Activated T-cell treated with anti-CD3 and anti-CD28 coated beads, Interleukin-2, amount 50 U/mL, for 1 hour (primary cell): ENCODE results near the gene PDE8B.

Experiments used
- DNase-seq: peaks from one replicate; pipeline ENCODE4 v3.0.0-alpha.2; 2020

PDE8B gene

DNA sequence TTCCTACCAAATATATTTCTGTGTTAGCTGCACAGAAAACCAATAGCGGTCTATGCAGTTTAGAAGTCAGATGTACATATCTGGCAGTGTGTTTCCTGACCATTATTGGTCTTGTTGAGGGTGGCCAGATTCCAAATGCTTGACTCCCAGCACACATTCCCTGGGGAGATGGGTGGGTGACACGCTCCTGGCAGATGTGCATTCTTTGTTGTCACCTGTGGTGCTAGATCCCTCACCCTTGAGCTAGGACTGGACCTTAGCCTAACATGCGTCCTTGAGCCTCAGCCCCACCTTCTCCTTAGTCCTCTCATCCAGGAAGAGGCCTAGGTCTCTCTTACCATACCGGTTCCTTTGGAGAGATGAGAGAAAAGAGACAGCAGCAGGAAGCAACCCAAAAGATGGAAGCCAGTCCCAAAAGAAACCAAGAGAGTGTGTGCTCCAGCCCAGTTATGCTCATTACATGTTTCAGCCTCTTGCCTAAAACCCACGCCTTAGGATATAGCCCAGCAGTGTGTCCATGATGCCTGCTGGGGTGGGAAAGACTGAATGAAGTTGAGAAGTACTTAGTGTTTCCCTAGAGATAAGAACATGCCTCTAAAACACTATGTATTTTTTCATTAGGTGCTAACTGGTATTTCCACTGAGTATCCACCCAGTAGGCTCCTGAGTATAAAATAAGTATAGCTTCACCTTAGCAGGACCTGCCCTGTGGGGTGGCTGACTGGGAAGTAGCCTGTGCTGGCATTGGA, 116.7 kb downstream of the PDE8B start:
- DNase-seq, result no peak

DNA sequence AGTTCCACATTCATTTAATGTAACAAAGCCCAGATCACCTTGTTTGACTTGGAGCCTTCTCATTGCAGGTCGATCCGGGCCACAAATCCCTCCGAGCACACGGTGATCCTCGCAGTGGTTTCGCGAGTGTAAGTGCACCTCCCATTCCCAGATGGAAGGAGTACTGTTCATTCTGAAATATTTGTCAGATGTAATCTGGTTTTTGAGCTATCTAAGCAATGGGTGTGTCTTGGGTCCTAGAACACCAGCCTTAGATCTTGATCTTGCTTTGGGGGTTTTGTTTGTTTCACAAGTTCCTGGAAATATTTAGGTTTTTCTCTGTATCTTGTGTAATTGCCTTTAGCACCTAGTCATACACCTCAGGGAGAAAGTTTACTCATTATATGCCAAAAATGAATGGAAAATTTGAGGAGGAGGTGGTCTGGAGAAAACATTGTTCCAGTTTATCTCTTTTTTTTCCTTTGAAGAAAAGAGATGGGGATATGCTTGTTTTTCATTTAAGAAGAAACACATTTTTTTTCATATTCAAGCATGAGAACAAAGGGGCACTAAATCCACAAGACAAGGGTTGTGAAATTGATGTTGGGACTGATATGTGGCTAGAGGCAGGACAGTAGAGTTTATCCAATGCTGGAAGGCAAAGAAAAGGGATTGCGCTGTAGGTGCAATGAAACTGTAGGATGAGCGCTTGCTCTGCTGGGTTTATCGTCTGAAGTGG, 118.6 kb downstream of the PDE8B start:
- no peak for DNase-seq

DNA sequence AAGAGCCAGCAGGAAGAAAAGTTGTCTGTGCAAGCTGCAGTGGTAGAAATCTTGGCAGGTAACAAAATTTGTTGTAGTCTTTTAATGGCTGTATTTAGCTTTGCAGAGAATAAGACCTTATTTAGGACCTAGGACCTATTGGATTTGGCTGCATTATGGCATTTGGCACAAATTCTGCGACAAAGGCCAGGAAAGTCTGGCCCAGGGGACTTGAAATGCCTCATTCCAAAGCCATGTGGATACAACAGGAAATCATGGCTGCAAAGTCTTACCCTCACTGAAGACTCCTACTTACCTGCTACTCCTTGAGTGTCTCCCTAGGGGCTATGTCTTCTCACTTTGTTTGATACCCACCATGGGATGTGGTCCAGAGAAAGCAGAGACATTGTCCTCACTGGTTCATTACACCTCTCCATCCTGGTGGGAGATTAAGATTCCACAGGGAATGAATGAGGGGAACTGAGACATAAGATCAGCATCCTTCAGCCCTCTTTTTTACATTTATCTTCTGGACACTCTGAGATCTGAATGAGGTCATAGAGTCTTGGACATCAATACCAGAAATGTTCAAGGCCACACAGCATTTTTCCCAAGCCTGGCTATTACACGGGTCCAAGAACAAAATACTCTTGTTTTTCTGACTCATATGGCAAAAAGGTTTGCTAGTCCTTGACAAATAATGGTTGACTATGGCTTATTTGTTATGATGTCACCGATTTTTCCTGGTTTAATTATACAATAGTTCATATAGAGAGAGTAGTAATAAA, 119.4 kb downstream of the PDE8B start:
- no peak for DNase-seq

DNA sequence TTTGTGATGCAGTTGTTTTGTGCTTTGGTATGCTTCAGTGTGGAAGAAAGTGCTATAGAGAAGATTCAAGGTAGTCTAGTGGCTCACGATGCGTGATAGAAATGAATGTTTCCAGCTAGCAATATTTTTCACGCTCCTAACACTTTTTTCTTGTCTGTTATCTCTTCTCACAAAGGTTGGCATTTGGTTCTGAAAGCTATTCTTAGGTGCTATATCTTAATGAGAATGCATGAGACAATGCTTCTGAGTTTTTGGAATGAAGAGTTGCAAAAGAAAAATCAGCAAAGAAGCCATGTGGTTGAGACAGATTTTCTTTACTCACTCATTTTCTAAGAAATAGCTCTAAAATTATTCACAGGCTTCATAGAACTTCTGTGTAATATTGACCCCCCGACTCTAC, 122.6 kb downstream of the PDE8B start:
- no peak for DNase-seq

DNA sequence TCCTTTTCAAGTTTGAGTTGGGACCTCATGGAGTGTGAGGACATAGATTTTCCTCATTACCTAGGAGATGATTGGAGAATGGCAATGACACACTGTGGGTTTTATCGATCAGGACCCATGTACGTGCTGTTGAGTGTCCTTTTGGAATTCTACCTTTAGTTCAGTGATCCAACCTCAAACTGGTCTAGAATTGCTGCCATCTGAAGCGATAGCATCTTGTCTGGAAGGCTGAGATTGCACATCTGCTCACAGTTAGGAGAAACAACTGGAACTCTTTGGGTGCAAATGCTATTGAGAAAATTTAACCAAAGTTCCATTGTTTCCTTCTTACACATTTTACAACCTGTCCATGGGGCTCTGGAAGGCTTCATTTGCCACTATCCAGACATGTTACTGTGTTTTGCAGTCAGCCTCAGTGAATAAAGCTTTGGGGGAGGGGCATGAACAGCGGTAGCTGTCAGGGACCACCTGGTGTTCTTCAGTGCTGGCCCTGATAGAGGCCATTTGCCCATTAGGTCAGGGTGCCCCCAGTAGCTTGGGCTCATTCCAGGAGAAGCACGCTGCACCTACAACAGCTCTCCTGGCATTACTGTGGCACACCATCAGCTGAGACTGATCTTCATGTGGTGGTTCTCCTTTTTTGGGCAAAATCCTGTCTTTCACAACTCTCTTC, 123.1 kb downstream of the PDE8B start:
- DNase-seq, result no peak

DNA sequence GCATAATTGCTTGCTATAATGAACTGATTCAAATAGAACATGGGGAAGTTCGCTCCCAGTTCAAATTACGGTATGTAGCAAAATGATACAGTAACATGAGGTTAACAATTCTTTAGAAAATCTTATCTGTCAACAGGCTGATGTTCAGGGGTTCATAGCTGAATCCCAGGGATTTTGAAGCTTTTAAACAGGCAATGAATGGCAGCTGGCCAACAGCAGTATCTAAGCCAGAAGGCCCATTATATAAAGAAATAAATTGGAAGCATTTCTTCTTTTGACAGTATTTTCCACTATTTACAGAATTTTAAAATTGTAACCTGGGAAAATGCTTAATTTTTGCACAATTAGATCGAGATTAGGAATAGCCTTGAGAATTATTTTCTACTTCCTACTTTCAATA, 126.8 kb downstream of the PDE8B start:
- no peak for DNase-seq

DNA sequence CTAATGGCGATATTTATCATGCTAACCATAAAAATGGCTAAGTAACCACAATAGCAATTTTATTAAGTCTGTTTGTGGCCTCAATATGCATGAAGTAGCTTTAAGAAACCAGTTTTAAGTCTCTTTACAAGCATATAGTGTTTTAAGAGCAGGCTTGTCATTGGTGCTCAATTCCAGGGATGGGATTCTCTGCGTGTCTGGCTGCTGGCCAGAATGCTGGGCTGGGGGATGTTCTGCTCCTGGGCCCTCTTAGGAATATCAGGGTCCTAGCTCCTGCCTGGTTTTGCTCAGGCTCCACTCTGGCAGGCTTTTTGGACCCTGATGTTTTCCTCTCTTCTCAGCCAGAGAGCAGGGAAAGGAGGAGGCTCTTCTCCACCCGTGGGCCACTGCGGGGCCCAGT, 127.2 kb downstream of the PDE8B start:
- DNase-seq, result no peak

DNA sequence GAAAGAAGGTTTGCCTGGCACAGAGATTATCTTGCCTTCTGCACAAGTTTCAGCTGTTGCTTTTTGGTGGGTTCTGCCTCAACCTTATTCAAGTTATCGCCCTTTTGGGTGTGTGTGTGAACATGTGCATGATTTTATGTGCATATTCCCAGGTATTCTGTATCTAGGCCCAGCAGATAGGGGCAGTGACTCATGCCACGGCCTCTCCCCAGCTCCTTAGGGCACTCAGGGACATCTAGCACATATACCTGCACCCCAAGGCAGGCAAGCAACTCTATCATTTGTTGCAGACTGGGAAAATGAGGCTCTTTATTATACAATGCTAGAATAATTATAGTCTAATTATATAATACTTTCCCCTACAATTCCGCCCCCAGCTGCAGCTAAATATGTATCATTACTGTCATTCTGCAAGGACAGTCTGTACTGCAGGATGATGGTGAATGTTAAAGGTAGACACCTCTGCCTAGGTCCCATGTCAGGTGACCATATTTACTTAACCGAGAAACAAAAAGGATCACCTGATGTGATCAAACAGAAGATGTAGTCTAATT, 128.9 kb downstream of the PDE8B start:
- no peak for DNase-seq

DNA sequence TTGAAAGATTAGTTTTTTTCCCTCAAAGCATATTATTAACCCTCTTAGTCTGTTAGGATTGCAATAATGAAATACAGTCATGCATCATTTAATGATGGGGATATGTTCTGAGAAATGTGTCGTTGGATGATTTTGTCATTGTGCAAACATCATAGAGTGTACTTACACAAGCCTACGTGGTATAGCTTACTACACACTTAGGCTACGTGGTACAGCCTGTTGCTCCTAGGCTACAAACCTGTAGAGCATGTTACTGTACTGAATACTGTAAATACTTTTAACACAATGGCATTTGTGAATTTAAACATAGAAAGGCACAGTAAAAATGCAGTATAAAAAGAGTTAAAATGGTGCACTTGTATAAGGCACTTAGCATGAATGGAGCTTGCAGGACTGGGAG, 132.7 kb downstream of the PDE8B start:
- no peak for DNase-seq

DNA sequence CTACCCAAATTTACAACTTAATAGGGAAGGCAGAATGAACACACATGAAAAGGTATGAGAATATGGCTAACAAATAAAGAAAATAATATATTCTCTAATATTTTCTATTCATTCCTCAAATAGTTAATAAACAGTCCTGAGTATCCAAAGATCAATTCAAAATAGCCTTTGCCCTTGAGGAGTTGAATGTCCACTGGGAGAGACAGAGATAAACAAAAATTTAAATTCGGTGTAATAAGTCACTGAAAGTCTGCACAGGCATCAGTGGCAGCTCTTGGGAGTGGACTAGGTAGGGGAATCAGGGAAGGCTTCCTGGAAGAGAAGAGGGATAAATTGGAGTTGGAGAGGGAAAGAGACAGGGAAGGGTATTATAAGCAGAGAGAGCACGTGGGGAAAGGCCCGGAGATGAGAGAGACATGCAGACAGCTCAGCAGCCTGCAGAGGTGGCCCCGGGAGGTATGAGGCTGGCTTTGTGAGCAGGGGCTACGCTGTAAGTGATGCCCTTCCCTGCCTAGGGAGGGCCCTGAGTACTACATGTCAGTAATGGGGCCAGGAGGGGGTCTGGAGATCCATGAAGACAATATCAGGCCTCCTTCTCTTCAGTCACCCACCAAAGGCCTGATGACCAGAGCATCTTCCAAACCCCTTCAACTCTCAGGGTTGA, 137.1 kb downstream of the PDE8B start:
- DNase-seq, result no peak

DNA sequence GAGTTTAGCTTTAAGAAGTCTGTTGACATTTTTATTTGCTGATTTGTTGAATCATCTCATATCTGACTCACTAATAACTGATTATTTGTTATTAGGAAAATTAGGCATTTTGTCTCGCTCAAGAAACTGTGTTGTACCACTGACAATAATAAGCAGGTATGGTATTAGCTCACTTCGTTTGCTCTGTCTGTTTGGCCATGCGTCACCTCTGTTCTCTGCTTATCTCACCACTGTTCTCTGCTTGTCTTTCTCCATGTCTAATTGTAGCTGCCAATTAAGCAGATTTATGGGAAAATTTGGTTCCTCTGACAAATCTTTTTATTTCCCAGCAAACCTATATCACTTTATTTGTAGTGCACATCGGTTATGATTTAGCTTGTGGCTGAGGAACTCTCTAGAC, 142.8 kb downstream of the PDE8B start:
- no peak for DNase-seq

DNA sequence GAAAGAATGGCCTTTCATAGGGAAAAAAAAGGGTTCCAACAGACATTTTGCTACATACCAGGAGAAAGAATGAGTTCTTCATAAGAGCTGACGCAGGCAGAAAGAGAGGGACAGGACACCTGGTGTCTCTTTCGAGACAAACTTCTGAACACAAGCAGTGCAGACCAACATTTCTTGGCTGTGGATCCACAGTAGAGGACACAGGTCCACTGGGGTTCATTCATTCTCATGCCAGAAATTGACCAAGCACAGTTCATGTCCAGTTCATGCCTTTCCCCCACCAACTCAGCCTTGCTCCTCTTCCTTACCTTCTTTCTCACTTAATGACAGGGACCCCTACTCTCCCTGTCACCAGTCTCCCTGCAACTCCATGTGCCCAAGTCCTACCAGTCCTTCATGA, 144.0 kb downstream of the PDE8B start:
- no peak for DNase-seq

DNA sequence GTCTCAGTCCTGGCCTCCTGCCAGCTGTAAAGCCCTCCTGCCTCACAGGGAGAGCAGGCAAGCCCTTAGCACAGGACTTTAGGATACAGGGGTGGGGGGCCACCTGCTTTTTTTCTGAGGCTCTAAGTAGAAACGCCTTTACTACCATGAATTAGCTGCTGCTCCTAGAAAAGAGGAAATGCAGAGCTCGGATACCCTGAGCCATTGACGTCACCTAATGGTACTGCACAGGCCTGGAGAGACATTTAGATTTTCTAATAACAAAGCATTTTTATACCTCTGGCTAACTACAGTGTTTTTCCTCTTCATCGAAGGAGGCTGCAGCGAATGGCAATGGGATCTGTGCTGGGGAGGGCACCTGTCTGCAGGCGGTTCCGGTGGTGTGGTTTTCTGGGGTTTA, 144.6 kb downstream of the PDE8B start:
- no peak for DNase-seq

DNA sequence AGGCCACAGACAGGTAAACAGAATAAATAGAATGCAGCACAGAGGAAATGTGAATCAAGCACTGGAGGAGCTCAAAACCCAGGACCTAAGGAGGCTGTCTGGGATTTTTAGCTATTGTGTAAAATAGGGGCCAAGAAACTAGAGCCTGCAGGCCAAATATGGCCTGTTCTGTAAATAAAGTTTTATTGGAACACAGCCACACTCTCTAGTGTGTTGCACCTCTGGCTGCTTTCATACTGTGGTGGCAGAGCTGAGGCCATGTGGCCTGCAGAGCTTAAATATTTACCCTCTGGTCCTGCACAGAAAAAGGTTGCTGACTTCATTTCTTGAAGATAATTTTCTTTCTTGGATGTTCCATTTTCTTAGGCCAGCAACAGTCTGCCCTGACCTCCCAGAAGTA, 145.3 kb downstream of the PDE8B start:
- DNase-seq, result no peak

DNA sequence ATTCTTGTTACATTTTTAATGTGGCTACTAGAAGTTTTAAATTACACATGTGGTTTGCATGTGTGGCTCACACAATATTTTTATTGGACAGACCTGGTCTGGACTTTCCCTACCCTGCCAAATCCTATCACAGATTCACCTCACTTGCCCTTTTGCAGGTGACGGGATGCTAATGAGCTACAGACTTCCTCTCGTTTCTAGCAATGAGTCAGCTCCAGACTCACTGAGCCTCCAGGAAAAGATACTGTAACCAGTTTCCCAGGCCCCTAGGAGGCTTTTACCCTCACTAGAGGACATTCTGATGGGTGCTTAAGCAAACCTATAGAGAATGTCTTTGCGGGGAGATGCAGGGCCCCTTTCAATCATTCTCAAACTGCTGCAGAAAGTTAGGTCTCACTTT, 146.3 kb downstream of the PDE8B start:
- no peak for DNase-seq

DNA sequence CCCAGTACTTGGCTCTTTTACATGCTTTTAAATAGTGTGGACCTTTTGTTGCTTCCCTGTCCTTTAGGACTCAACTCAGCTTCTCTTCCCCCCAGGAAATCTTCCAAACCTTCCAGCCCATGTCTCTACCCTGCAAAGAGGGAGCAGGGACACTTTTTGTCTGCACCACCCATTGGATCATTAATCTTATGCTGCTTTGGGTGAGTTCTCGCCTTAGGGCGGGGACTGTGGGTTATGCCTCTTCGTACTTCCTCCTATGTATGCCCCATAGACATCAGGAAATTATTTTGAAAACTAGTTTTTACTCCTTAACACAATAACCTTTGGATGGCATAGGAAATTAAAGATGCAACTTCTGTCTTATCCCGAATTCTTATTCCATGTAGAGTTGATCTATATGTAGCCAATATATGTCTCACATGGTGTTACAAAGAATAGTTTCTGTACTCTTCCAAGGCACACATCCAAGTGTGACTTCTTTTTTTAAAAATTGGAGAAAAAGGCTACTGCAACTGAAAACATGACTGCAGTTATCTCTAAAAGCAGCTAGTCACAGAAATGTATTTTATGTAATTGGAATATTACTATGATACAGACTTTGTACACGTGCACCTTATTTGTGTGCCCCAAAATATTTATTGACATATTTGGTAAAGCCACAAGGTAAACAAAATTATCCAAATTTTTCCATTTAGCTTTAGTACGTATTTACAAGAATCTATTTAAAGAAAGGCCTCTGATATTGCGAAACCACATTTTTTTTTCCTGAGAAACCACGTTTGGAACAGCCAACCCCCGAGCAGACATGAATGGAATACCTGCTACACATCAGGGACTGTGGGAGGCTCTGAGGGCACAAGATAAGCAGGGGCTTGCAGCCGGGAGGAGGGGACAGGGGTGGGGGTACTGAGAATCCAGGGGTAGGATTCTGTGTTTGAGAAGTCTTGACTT, 148.1 kb downstream of the PDE8B start:
- no peak for DNase-seq

DNA sequence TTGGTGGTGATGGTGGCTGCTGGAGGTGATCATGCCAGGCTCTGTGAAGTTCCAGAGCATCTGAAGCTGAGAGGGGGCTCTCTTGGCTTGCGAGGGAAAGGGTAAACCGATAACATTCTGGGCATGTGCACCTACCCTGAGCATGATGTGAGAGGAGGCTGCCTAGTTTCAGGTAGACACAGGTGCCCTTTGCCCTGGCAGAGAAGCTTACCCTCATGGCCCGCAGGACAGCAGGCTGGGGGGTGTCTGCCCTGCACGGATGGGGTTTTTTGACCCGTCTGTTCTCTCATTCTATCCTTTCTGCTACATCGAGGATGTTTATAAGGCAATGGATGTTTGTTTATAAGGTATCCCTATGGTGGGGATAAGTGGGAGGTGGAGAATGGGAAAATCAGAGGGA, 148.8 kb downstream of the PDE8B start:
- no peak for DNase-seq

DNA sequence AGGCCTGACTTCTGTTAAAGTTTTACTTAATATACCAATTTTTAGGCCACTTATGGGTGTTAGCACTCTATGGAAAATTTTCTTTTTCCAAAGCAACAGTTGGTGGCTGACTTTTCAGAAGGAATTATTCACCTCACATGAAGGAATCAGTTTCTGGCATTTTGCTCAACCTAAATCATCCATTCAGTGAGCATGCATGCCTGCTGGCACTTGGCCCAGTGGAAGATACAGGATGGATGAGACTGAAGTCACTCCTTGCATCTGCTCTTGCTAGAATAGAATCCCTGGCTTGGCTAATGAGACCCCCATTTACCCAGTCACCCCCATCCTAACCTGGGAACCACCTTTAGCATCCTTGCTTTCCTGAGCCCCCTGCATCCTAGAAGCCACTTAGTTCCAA, 149.9 kb downstream of the PDE8B start:
- no peak for DNase-seq

DNA sequence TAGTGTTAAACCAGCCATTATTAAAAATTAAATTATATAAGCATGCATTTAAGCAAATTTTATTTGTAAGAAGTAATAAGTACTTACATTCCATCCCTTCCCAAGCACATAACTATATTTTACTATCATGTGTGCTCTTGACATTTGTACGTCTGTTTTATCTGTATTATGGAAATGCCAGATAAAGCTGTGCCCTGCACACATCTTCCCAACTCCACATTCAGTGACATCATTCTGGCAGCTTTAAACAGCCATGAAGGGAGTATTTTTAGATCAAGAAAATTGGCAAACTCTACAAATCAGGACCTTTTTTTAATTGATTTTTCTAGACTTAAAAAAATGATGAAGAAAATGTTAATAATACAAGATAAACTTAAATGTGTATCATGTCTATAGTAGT, 150.5 kb downstream of the PDE8B start:
- no peak for DNase-seq

DNA sequence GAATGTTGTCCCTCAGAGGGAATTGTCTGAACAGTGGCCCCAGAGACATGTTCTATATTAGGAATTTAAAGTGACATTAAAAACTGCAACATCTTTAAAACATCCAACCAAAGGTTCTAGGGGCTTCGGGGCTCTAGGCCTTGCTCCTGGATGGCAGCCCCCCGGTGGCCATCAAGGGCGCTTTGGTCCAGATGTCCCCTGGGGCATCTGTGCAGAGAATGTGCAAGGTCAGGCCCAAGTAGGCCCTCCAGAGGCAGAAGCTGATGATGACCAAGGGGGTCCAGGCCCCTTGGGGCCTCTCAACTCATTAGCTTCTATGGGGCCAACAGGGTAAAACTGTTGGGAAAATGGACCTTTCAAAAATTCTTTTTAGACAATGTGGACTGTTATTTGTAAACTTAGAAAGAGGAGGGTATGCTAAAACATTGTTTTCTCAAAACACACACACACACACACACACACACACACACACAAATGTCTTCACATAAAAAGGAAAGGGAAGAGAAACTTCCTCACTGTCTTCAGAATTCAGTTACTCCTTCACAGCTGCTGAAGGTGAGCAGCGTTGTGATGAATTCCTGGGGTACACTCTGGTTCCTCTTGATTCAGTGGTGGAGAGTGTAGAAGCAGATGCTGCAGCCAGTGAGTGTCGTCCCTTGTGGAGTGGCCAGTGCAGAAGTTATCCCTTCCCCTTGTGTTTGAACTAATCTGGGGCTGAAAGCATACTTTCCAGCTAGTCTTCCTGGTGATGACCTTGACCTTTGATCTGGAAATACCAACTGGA, 156.4 kb downstream of the PDE8B start:
- DNase-seq, result no peak

DNA sequence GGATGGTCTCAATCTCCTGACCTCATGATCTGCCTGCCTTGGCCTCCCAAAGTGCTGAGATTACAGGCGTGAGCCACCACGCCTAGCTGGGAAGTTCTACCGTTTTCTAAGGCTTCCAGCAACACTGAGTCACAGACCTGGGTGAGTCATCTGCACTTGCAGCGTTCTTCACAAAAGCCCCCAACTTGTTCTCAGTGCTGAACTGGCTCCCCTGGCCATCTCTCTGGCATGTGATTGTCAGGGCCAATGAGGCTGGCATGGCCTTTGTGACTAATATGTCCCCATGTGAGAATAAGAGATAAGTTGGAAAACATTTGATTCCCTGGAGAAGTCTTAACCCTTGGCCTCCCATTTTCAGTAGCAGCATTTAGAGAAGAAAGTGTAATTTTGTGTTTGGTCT, 157.3 kb downstream of the PDE8B start:
- no peak for DNase-seq
